NCI-H345 (cell line): ENCODE results near the gene TAF4.

ENCODE experiments used
- DNase-seq: peaks from one replicate; lab custom pipeline; 2025; lab: John Stamatoyannopoulos, UW

TAF4 gene

GRCh38 chr20:61940976-61941720 is 124.5 kb downstream of the TAF4 start:
- DNase-seq: no peak

DNA sequence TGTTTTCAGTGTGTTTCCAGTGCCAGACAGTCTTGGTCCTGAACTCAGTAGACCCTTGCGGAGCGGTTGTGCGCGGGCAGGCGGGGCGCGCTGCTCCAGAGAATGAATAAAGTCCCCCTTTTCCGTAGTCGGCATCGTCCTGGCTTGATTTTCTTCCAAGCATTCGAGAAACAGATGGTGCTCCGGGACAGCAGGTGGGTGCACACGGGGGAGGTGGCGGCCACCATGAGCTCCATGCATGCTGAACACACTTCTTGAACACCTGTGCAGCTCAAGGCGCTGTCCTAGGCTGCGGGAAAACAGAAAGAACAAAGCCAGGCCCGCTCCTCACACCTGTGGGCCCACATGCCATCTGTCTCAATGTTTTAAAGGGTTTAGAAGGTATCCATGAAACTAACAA is 125.2 kb downstream of the TAF4 start:
- DNase-seq: no peak

DNA sequence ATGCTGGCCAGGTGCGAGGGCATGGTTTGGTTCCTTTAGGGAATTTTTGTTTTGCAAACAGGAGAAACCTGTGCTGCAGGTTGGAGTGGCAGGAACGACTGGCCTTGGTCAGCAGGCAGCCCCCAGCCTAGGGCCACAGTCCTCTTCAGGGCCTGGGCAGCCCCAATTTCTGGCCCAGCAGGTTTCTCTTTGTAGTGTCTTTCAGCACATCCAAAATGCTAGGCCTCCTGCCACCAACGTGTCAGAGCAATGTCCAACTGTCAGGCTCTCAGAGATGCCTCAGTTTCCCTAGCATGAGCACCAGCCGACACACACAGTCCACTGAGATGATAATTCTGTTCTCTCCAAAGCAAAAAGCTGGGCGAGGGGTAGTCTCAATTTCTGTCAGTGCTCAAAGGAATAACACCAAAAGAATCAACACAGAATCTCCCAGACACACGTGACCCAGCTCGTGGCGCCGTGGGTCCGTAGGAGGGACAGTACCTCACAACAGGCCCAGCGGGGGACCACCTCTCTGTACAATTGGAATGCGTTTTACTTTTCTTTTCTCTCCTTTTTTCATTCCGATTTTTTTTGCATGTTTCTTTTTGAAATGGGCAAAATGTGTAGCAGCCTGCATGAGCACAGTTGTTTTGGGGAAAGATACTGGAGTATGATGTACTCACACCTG is 125.9 kb downstream of the TAF4 start:
- DNase-seq: no peak

- no peak for DNase-seq
Measured at GRCh38 chr20:61938839-61939690, 126.6 kb downstream of the TAF4 start.

DNA sequence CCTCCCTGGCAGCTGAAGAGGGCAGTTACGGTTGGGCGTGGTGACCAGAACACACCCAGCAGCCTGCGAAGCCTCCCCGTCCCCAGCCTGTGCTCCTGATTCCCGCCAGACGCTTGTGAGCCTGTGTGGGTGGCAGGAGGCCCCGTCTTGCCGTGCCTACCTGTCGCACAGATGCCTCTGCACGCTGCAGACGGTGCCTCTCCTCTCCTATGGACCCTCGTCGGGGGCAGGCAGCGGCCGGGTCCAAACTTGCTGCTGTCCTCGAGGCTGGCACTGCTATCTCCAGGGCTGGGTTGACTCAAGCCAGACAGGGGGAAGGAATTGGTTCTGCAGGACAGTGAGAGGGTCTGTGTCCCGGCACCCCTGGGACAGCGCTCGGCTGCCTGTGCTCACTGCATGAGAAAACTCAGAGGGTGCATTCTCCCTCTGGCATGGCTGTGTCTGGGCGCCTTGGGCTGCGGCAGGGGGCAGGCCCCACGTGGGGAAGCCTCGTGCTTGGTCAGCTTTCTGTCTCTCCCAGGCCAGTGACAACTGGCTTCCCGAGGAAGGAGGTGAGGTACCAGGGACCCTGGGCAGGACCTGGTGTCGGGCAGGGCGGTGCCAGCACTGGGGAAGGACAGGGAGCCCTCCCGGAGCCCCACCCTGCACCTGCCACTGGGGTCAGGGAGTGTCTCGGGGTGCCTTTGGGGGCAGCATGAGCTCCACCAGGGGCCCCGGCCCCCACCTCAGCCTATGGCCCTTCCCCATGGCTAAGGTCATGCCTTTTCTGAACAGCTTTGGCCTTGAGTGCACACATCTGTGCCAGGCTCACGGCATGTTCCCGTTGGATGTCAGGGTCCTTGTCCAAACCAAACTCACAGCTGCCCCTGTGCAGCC is 127.5 kb downstream of the TAF4 start:
- no peak for DNase-seq

DNA sequence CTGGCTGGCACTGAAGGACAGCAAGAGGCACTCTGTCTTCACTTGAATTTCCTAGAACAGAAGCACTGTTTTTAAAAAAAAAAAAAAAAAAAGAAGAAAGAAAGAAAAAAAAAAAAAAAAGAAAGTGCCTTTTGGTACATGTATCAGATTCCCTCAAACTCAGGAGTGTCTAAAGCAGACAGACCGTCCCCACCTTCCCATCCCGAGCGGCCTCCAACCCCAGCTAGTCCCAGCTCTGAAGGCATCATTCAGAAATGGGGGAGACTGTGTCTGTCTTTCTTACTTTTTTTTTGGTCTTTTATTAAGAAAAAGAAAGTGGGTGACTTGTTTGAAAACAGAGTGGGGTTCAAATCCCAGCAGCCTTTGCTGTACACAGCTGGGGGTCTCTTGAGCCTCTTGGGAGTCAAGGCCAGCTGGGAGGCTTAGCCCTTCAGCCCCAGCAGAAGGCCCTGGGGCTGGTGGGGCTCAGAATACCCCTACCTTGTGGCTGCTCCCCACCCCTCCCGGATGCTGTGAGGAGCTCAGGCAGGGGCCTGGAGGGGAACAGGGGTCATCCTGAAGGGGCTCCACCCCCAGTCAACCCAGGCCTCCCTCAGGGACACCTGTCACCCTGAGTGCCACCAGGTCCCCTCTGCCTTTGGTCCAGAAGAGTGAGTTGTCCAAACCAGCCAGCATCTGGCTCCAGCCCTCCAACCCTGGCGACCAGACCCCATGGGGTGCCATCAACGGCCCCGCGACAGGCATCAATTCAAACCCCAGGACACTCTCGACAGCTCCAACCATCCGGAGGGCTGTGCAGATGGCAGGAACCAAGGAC is 128.3 kb downstream of the TAF4 start:
- no peak for DNase-seq

GRCh38 chr20:61936701-61937131 is 129.0 kb downstream of the TAF4 start:
- no peak for DNase-seq

DNA sequence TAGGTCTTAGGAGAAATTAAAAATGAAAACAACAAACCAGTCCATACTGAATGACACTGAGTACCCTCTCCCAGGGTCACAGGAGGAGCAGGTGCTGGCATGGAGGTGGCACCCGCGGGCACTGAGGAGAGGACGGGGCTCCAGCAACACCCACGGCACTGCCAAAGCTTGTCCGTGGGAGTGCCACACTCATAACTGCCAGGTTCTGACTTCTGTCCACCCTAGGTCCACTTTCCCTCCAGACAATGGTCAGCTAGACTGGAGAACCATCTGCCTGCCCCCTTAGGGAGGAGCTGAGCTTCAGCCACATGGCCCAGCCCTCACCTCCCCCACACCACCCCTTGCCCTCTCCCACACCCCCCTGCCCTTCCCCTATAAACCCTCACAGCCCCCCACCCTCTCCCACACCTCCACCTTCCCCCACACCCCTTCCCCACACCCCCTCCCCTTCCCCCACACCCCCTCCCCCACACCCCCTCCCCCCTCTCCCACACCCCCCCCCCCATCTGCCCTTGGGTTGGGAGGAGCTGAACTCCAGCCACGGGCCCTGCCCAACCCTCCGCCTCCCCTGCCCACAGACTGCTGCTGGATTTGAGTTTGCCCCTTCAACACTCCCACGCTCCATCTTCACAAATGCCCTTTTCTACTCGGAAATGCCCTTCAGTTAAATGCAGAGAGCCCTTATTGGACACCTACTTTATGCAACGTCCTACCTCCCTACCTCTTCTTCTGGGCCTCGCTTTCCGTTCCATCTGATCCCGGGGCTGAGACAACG is 129.6 kb downstream of the TAF4 start:
- DNase-seq: no peak

DNA sequence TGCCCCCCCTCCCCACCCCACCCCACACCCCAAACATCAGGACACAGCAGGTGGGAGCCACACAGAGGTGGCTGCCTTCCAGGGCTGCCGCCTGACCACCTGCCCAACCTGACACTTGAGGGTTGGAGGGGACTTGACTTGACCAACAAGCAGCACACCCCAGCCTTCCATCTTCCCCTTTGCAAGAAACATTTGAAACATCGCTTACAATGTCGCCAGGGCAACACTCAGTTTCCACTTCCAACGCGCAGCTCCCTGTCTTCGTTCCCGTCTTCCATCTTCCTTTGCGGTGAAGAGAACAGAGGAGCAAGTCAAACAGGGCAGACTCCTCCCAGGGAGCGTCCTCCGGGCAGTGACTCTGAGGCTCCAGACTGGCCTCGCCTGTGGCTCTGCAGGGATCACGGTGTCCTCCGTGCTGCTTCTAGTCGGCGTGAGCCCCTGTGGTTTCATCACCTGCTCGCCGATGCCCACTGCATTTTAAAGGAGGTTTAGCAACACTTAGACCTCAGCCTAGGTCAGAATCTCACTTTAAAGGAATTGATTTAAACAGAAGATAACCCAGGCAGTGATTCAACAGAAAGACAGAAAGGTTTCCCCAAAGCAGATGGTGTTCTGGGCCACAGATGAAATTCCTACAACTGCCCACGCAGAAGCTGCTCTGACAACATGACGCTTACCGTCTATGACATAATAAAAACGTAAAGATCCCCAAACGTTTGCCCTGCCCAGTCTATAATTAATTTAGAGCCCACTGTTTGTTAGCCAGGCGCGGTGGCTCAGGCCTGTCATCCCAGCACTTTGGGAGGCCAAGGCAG is 130.8 kb downstream of the TAF4 start:
- no peak for DNase-seq

- no peak for DNase-seq
Measured at GRCh38 chr20:61933951-61934715, 131.5 kb downstream of the TAF4 start.

DNA sequence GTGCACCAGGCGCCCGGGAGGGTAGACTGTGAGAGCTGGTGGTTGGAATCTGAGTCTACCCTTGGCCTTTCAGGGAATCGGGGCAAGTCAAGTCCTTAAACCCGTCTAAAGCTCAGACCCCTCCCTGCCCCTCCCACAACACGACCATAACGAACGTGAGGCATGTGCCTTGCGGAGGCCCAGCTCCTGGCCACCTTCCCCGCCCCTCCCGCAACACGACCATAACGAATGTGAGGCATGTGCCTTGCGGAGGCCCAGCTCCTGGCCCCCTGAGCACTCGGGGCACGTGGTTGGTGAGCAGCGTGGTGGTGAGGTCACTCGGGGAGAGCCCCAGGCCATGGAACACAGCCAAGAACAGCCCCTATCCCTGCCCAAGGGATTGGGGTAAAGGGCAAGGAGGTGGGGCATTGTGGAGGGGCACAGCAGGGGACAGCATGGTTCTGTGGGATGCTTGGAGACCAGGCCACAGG is 132.2 kb downstream of the TAF4 start:
- DNase-seq: no peak

DNA sequence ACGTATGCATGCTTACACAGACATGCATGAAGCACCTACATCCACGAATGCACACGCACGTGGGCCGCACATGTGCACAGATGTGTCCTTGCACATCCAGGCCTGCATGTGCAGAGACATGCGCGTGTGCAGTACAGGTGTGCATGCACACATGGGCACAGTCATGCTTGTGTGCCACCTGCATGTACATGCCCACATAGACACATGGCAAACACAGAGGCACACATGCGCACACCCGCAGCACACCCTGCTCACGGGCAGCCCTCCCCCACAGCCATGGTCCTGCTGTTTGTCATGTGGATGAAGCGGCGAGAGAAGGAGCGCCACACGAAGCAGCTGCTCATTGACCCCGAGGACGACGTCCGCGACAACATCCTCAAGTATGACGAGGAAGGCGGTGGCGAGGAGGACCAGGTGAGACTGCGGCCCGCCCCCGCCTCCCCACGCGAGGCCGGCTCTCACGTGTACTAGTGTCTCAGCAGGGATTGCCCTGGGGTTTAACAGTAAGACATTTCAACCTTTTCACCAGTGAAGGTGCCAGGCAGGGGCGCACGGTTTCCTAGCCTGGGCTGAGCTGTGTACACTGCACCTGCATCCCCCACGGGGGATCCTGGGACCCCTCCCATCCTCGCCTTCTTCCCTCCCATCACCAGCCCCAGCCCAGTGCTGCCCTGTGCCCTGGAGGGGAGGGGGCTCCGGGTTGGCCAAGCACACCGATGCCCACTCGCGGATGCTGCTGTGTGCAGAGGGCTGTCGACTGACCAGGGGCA is 132.8 kb downstream of the TAF4 start:
- DNase-seq: no peak

- DNase-seq: no peak
Measured at GRCh38 chr20:61932199-61932592, 133.5 kb downstream of the TAF4 start.

GRCh38 chr20:61931476-61932198 is 134.0 kb downstream of the TAF4 start:
- no peak for DNase-seq

GRCh38 chr20:61930776-61931475 is 134.8 kb downstream of the TAF4 start:
- no peak for DNase-seq

- DNase-seq: no peak
Measured at GRCh38 chr20:61929971-61930666, 135.6 kb downstream of the TAF4 start.
